GM19193 (cell line): Measurements from ENCODE around the gene ATP10B.

ENCODE experiments used
- POLR2A ChIP-seq: IDR thresholded peaks from 4 replicates; pipeline ENCODE4 v1.6.1; 2011; ENCODE audit not compliant: insufficient read depth, insufficient read length; ENCODE audit errors: extremely low read depth

ATP10B gene

GRCh38 chr5:160788102-160788660, 63.8 kb downstream of the ATP10B start:
- TF ChIP-seq POLR2A, result no peak

- TF ChIP-seq POLR2A, result no peak
Measured at GRCh38 chr5:160787240-160787639, 64.8 kb downstream of the ATP10B start.

GRCh38 chr5:160774666-160775315, 77.2 kb downstream of the ATP10B start:
- no peak for TF ChIP-seq POLR2A

- no peak for TF ChIP-seq POLR2A
Measured at GRCh38 chr5:160773646-160774410, 78.2 kb downstream of the ATP10B start.

- TF ChIP-seq POLR2A, result no peak
Measured at GRCh38 chr5:160772854-160773253, 79.2 kb downstream of the ATP10B start.

GRCh38 chr5:160770718-160771117, 81.3 kb downstream of the ATP10B start:
- TF ChIP-seq POLR2A, result no peak

- no peak for TF ChIP-seq POLR2A
Measured at GRCh38 chr5:160769301-160769700, 82.7 kb downstream of the ATP10B start.

- no peak for TF ChIP-seq POLR2A
Measured at GRCh38 chr5:160767062-160767461, 84.9 kb downstream of the ATP10B start.

- TF ChIP-seq POLR2A, result no peak
Measured at GRCh38 chr5:160760008-160760407, 92.0 kb downstream of the ATP10B start.

- no peak for TF ChIP-seq POLR2A
Measured at GRCh38 chr5:160757194-160757593, 94.8 kb downstream of the ATP10B start.

- no peak for TF ChIP-seq POLR2A
Measured at GRCh38 chr5:160750938-160751657, 100.9 kb downstream of the ATP10B start.

GRCh38 chr5:160749682-160750081, 102.3 kb downstream of the ATP10B start:
- no peak for TF ChIP-seq POLR2A

- no peak for TF ChIP-seq POLR2A
Measured at GRCh38 chr5:160749026-160749425, 103.0 kb downstream of the ATP10B start.

GRCh38 chr5:160747987-160748386, 104.0 kb downstream of the ATP10B start:
- TF ChIP-seq POLR2A, result no peak

GRCh38 chr5:160747559-160747958, 104.5 kb downstream of the ATP10B start:
- TF ChIP-seq POLR2A, result no peak

- no peak for TF ChIP-seq POLR2A
Measured at GRCh38 chr5:160744268-160745101, 107.5 kb downstream of the ATP10B start.
